ENCODE data around the gene VWA2.

VWA2 gene

DNA sequence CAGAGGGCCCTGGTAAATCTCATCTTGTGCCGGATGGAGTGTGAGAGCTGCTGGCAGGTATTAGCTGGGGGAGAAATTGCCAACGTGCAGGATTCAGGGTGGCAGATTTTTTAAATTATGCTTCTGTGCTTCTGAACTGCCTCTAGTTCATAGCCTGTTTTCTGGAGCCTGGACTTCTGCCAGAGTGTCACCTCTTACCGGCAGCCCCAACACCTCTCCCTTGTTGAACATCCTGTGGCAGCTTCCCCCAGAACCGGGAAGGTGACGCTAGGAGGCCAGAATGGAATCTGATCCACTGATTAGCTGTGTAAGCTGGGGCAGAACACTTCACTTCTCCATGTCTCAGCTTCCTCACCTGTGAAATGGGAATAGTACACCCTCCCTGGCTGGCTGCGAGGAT, 5.1 kb downstream of the VWA2 start:
- DNase-seq (ENCODE audit: low spot score): no peak
- TF ChIP-seq, protein P1, sequence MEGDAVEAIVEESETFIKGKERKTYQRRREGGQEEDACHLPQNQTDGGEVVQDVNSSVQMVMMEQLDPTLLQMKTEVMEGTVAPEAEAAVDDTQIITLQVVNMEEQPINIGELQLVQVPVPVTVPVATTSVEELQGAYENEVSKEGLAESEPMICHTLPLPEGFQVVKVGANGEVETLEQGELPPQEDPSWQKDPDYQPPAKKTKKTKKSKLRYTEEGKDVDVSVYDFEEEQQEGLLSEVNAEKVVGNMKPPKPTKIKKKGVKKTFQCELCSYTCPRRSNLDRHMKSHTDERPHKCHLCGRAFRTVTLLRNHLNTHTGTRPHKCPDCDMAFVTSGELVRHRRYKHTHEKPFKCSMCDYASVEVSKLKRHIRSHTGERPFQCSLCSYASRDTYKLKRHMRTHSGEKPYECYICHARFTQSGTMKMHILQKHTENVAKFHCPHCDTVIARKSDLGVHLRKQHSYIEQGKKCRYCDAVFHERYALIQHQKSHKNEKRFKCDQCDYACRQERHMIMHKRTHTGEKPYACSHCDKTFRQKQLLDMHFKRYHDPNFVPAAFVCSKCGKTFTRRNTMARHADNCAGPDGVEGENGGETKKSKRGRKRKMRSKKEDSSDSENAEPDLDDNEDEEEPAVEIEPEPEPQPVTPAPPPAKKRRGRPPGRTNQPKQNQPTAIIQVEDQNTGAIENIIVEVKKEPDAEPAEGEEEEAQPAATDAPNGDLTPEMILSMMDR (IDR thresholded peaks at IDR 0.05; ENCODE audit: borderline replicate concordance, control extremely low read depth, extremely low read depth, insufficient read depth, missing control alignments): no peak
- in situ Hi-C loops (cut with MboI; ENCODE audit: low sequenced_read_pairs, unreplicated experiment): no loop called here

DNA sequence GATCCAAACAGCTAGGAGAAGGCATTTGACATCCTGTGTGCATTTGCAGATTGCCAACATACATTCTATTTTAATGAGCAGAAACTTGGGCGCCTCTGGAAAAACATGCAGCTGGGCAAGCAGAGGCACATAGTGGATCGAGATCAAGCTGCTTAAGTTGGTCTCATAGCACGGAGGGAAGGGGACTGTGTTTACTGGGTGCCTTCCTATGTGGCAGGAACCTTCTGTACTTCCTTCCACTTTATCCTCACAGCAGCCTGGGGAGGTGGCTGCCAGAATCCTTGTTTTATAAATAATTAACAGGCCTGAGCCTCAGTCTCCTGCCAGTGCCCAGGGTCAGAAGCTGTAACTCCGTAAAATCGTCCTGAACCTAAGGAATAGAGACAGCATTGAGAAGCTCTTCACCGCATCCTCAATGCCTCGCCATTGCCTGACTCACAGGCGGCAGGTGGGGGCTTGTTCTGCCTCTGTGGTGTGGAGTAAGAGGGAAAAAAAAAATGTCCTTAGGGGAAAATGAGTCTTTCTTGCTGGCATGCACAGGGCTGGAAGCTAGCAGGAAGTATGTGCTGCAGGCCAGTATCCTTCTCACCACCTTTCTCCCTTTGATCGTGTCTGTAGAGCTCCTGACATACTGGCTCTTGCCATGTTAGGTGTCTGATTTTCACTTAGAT, 6.2 kb downstream of the VWA2 start:
- no peak for DNase-seq (ENCODE audit: low spot score)
- in situ Hi-C loops (cut with MboI; ENCODE audit: low sequenced_read_pairs, unreplicated experiment): no loop called here
- TF ChIP-seq, protein P1 (IDR thresholded peaks at IDR 0.05; ENCODE audit: borderline replicate concordance, control extremely low read depth, extremely low read depth, insufficient read depth, missing control alignments): no peak

DNA sequence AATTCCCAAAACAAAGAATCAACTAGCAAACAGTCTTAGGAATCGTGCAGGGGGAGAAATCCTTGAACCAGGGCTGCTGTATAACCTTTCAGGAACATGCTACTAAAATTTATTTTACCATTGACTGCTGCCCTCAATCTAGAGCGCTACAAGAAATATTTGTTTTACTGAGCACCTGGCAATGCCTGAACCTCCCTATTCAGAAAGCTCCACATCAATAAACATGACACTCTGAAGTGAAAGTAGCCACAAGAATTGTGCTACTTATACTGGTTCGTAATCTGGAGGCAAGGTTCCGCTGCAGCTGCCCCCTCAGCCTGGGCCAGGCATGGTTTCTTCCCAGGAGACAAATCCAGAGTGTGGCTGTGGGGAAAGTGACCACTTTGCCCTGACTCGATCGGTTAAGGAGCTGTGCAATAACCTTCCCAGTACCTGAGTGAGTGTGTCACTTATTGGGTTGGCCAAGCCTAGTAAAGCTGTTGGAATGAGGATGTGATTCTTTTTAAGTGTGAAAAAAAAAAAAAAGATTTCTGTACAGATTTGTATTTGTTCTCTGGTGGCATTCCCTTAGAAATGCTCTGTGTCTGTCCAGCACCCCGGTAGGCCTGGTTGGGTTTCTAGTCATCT, 7.7 kb downstream of the VWA2 start:
- TF ChIP-seq, protein P1 (IDR thresholded peaks at IDR 0.05; ENCODE audit: borderline replicate concordance, control extremely low read depth, extremely low read depth, insufficient read depth, missing control alignments): no peak
- in situ Hi-C loops (cut with MboI; ENCODE audit: low sequenced_read_pairs, unreplicated experiment): no loop called here
- no peak for DNase-seq (ENCODE audit: low spot score)

DNA sequence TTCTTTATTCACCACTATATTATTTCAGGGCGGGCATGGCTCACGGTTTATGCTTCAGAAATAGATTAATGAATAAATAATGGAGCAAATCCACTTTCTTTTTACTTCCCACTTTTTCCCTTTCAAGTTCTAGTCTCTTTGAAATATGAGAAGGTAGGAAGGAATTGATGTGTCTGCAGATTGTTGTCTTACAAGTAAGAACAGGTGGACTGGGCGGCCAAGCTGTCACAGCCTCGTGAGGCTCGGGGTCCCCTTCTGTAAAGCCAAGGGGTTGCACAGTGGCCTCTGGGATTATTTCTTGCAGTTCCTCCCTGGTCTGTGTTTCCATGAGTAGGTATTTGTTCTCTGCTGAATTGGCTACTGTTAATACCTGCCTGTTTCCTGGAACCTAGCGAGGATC, 11.2 kb downstream of the VWA2 start:
- no peak for DNase-seq (ENCODE audit: low spot score)
- TF ChIP-seq, protein P1 (IDR thresholded peaks at IDR 0.05; ENCODE audit: borderline replicate concordance, control extremely low read depth, extremely low read depth, insufficient read depth, missing control alignments): no peak
- in situ Hi-C loops (cut with MboI; ENCODE audit: low sequenced_read_pairs, unreplicated experiment): no loop called here

DNA sequence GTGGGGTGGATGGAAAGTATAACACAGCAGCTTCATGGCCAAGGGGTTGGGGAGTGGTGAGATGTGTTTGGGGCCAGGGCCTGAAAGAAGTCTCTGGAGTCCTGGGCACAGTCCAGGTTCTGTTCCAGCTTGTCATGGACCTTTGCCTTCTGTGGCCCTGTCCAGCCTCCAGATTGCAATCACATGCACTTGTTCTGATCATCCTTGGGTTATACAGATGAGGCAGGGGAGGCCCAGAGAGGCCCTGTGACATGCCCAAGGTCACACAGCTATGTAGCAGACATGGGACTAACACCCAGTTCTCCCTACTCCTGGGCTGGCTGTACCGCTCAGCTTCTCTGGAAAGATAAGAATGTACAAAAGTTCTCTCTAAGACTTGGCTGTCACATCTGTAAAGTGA, 11.7 kb downstream of the VWA2 start:
- TF ChIP-seq, protein P1 (IDR thresholded peaks at IDR 0.05; ENCODE audit: borderline replicate concordance, control extremely low read depth, extremely low read depth, insufficient read depth, missing control alignments): no peak
- in situ Hi-C loops (cut with MboI; ENCODE audit: low sequenced_read_pairs, unreplicated experiment): no loop called here
- DNase-seq (ENCODE audit: low spot score): no peak

DNA sequence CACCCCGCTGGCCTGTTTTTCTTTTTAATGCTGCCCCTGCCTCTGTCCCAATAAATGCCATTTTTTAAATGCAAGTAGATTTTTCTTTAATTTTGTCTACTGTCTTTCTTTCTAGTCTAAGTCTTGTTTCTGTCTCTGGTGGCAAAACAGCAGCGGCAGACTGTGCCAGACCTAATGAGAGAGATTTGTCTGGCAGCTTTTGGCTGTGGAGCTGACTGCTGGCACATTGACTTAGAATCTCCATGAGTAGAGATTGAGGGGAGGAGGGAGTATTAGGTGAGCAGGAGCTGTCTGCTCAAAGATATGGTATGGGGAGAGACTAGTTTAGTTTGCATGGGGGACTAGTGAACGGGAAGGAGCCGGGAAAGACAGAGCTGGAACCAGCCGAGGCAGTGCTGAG, 13.0 kb downstream of the VWA2 start:
- in situ Hi-C loops (cut with MboI; ENCODE audit: low sequenced_read_pairs, unreplicated experiment): no loop called here
- no peak for DNase-seq (ENCODE audit: low spot score)
- TF ChIP-seq, protein P1 (IDR thresholded peaks at IDR 0.05; ENCODE audit: borderline replicate concordance, control extremely low read depth, extremely low read depth, insufficient read depth, missing control alignments): no peak

All from GM13976 (cell line).